ENCODE results near the gene UGT8.
"Not testable (repeated sequence)": the region's sequence is repeated elsewhere in the genome, so short reads cannot be mapped to it uniquely, and the experiment has no call there.

The UGT8 gene

GRCh38 chr4:114603497-114603896, 4.9 kb downstream of the UGT8 start:
- Histone ChIP-seq H3K27ac (ENCODE audit: low read depth, low read length) (no peak overlapping the region), H3K4me3 (ENCODE audit: low read depth in 1 of 5, low read length in 5 of 5) (no peak overlapping the region), H3K27me3 (ENCODE audit: control insufficient read depth in 5 of 5, insufficient read depth in 4 of 5, low read length in 5 of 5) (peaks cover 0 to 16% (median 8%) of the 10 kb centered on the region in 5 donors), H3K9me3 (ENCODE audit: control insufficient read depth in 5 of 5, low read length in 5 of 5) (no peaks in the 10 kb centered on the region), H3K9ac (ENCODE audit: low read length in 5 of 5) (no peak overlapping the region), H3K36me3 (ENCODE audit: control insufficient read depth in 5 of 5, insufficient read depth in 5 of 5, low read length in 5 of 5) (no peaks in the 10 kb centered on the region), H3K4me1 (ENCODE audit: control insufficient read depth in 5 of 5, insufficient read depth in 5 of 5, low read length in 5 of 5) (peaks cover 0 to 15% (median 13%) of the 10 kb centered on the region in 5 donors)

GRCh38 chr4:114606245-114606644, 7.6 kb downstream of the UGT8 start:
- no peak overlapping the region for H3K9ac ChIP-seq (ENCODE audit: low read length in 5 of 5)
- H3K9me3 ChIP-seq (ENCODE audit: control insufficient read depth in 5 of 5, low read length in 5 of 5), result no peaks in the 10 kb centered on the region
- no peak overlapping the region for H3K4me3 ChIP-seq (ENCODE audit: low read depth in 1 of 5, low read length in 5 of 5)
- no peaks in the 10 kb centered on the region for H3K4me1 ChIP-seq (ENCODE audit: control insufficient read depth in 5 of 5, insufficient read depth in 5 of 5, low read length in 5 of 5)
- H3K27ac ChIP-seq (ENCODE audit: low read depth, low read length), result no peak overlapping the region
- H3K36me3 ChIP-seq (ENCODE audit: control insufficient read depth in 5 of 5, insufficient read depth in 5 of 5, low read length in 5 of 5), result no peaks in the 10 kb centered on the region
- H3K27me3 ChIP-seq (ENCODE audit: control insufficient read depth in 5 of 5, insufficient read depth in 4 of 5, low read length in 5 of 5), result no peaks in the 10 kb centered on the region

- Histone ChIP-seq H3K27ac (ENCODE audit: low read depth, low read length) (no peak overlapping the region), H3K9ac (ENCODE audit: low read length in 5 of 5) (no peak overlapping the region)
Measured at GRCh38 chr4:114607056-114607455, 8.4 kb downstream of the UGT8 start.

GRCh38 chr4:114613560-114613959, 15.0 kb downstream of the UGT8 start:
- Histone ChIP-seq H3K4me1 (ENCODE audit: control insufficient read depth in 5 of 5, insufficient read depth in 5 of 5, low read length in 5 of 5) (no peaks in the 10 kb centered on the region), H3K27ac (ENCODE audit: low read depth, low read length) (no peak overlapping the region), H3K9ac (ENCODE audit: low read length in 5 of 5) (no peak overlapping the region), H3K4me3 (ENCODE audit: low read depth in 1 of 5, low read length in 5 of 5) (no peak overlapping the region), H3K36me3 (ENCODE audit: control insufficient read depth in 5 of 5, insufficient read depth in 5 of 5, low read length in 5 of 5) (no peaks in the 10 kb centered on the region), H3K9me3 (ENCODE audit: control insufficient read depth in 5 of 5, low read length in 5 of 5) (no peaks in the 10 kb centered on the region), H3K27me3 (ENCODE audit: control insufficient read depth in 5 of 5, insufficient read depth in 4 of 5, low read length in 5 of 5) (no peaks in the 10 kb centered on the region)

More at GRCh38 chr4:114607056-114607455, 8.4 kb downstream of the UGT8 start:
- Histone ChIP-seq H3K9me3 (ENCODE audit: control insufficient read depth in 5 of 5, low read length in 5 of 5) (no peaks in the 10 kb centered on the region), H3K4me3 (ENCODE audit: low read depth in 1 of 5, low read length in 5 of 5) (no peak overlapping the region), H3K4me1 (ENCODE audit: control insufficient read depth in 5 of 5, insufficient read depth in 5 of 5, low read length in 5 of 5) (no peaks in the 10 kb centered on the region), H3K27me3 (ENCODE audit: control insufficient read depth in 5 of 5, insufficient read depth in 4 of 5, low read length in 5 of 5) (no peaks in the 10 kb centered on the region), H3K36me3 (ENCODE audit: control insufficient read depth in 5 of 5, insufficient read depth in 5 of 5, low read length in 5 of 5) (no peaks in the 10 kb centered on the region)

- Histone ChIP-seq H3K4me1 (ENCODE audit: control insufficient read depth in 5 of 5, insufficient read depth in 5 of 5, low read length in 5 of 5) (no peaks in the 10 kb centered on the region), H3K27ac (ENCODE audit: low read depth, low read length) (no peak overlapping the region), H3K36me3 (ENCODE audit: control insufficient read depth in 5 of 5, insufficient read depth in 5 of 5, low read length in 5 of 5) (no peaks in the 10 kb centered on the region), H3K9ac (ENCODE audit: low read length in 5 of 5) (no peak overlapping the region), H3K9me3 (ENCODE audit: control insufficient read depth in 5 of 5, low read length in 5 of 5) (no peaks in the 10 kb centered on the region), H3K4me3 (ENCODE audit: low read depth in 1 of 5, low read length in 5 of 5) (no peak overlapping the region), H3K27me3 (ENCODE audit: control insufficient read depth in 5 of 5, insufficient read depth in 4 of 5, low read length in 5 of 5) (no peaks in the 10 kb centered on the region)
Measured at GRCh38 chr4:114615435-114615834, 16.8 kb downstream of the UGT8 start.

- H3K4me1 ChIP-seq (ENCODE audit: control insufficient read depth in 5 of 5, insufficient read depth in 5 of 5, low read length in 5 of 5); H3K9ac ChIP-seq (ENCODE audit: low read length in 5 of 5); H3K4me3 ChIP-seq (ENCODE audit: low read depth in 1 of 5, low read length in 5 of 5); H3K9me3 ChIP-seq (ENCODE audit: control insufficient read depth in 5 of 5, low read length in 5 of 5); H3K27me3 ChIP-seq (ENCODE audit: control insufficient read depth in 5 of 5, insufficient read depth in 4 of 5, low read length in 5 of 5); H3K36me3 ChIP-seq (ENCODE audit: control insufficient read depth in 5 of 5, insufficient read depth in 5 of 5, low read length in 5 of 5); H3K27ac ChIP-seq (ENCODE audit: low read depth, low read length): not testable (repeated sequence)
Measured at GRCh38 chr4:114616036-114616435, 17.4 kb downstream of the UGT8 start.

- H3K27ac ChIP-seq (ENCODE audit: low read depth, low read length), result no peak overlapping the region
Measured at GRCh38 chr4:114626196-114626595, 27.6 kb downstream of the UGT8 start.

GRCh38 chr4:114636192-114636935, 37.8 kb downstream of the UGT8 start:
- no peak overlapping the region for H3K9ac ChIP-seq (ENCODE audit: low read length in 5 of 5)
- no peak overlapping the region for H3K27ac ChIP-seq (ENCODE audit: low read depth, low read length)
- no peaks in the 10 kb centered on the region for H3K9me3 ChIP-seq (ENCODE audit: control insufficient read depth in 5 of 5, low read length in 5 of 5)
- no peaks in the 10 kb centered on the region for H3K36me3 ChIP-seq (ENCODE audit: control insufficient read depth in 5 of 5, insufficient read depth in 5 of 5, low read length in 5 of 5)
- H3K27me3 ChIP-seq (ENCODE audit: control insufficient read depth in 5 of 5, insufficient read depth in 4 of 5, low read length in 5 of 5), result no peaks in the 10 kb centered on the region
- no peak overlapping the region for H3K4me3 ChIP-seq (ENCODE audit: low read depth in 1 of 5, low read length in 5 of 5)
- H3K4me1 ChIP-seq (ENCODE audit: control insufficient read depth in 5 of 5, insufficient read depth in 5 of 5, low read length in 5 of 5), result no peaks in the 10 kb centered on the region

More at GRCh38 chr4:114626196-114626595, 27.6 kb downstream of the UGT8 start:
- Histone ChIP-seq H3K27me3 (ENCODE audit: control insufficient read depth in 5 of 5, insufficient read depth in 4 of 5, low read length in 5 of 5) (no peaks in the 10 kb centered on the region), H3K36me3 (ENCODE audit: control insufficient read depth in 5 of 5, insufficient read depth in 5 of 5, low read length in 5 of 5) (no peaks in the 10 kb centered on the region), H3K9ac (ENCODE audit: low read length in 5 of 5) (no peak overlapping the region), H3K9me3 (ENCODE audit: control insufficient read depth in 5 of 5, low read length in 5 of 5) (no peaks in the 10 kb centered on the region), H3K4me3 (ENCODE audit: low read depth in 1 of 5, low read length in 5 of 5) (no peak overlapping the region), H3K4me1 (ENCODE audit: control insufficient read depth in 5 of 5, insufficient read depth in 5 of 5, low read length in 5 of 5) (no peaks in the 10 kb centered on the region)

- H3K36me3 ChIP-seq (ENCODE audit: control insufficient read depth in 5 of 5, insufficient read depth in 5 of 5, low read length in 5 of 5), result no peaks in the 10 kb centered on the region
- no peak overlapping the region for H3K9ac ChIP-seq (ENCODE audit: low read length in 5 of 5)
- no peaks in the 10 kb centered on the region for H3K4me1 ChIP-seq (ENCODE audit: control insufficient read depth in 5 of 5, insufficient read depth in 5 of 5, low read length in 5 of 5)
- H3K27me3 ChIP-seq (ENCODE audit: control insufficient read depth in 5 of 5, insufficient read depth in 4 of 5, low read length in 5 of 5), result no peaks in the 10 kb centered on the region
- H3K27ac ChIP-seq (ENCODE audit: low read depth, low read length), result no peak overlapping the region
- H3K4me3 ChIP-seq (ENCODE audit: low read depth in 1 of 5, low read length in 5 of 5), result no peak overlapping the region
- H3K9me3 ChIP-seq (ENCODE audit: control insufficient read depth in 5 of 5, low read length in 5 of 5), result no peaks in the 10 kb centered on the region
Measured at GRCh38 chr4:114642173-114642780, 43.7 kb downstream of the UGT8 start.

GRCh38 chr4:114649908-114650307, 51.3 kb downstream of the UGT8 start:
- Histone ChIP-seq H3K27me3 (ENCODE audit: control insufficient read depth in 5 of 5, insufficient read depth in 4 of 5, low read length in 5 of 5) (no peaks in the 10 kb centered on the region), H3K9ac (ENCODE audit: low read length in 5 of 5) (no peak overlapping the region), H3K4me1 (ENCODE audit: control insufficient read depth in 5 of 5, insufficient read depth in 5 of 5, low read length in 5 of 5) (no peaks in the 10 kb centered on the region), H3K27ac (ENCODE audit: low read depth, low read length) (no peak overlapping the region), H3K36me3 (ENCODE audit: control insufficient read depth in 5 of 5, insufficient read depth in 5 of 5, low read length in 5 of 5) (no peaks in the 10 kb centered on the region), H3K9me3 (ENCODE audit: control insufficient read depth in 5 of 5, low read length in 5 of 5) (no peaks in the 10 kb centered on the region), H3K4me3 (ENCODE audit: low read depth in 1 of 5, low read length in 5 of 5) (no peak overlapping the region)
